ENCODE data around the gene CDHR2. TPM values are rescaled to one million over a fixed set of nuclear protein-coding genes. Genes with fewer than 3 reads are reported as not detected.

The CDHR2 gene
- total RNA-seq, 4 donors from 2014 or later, result 0.07 to 0.27 (median 0.20) TPM; not detected in 1

- peak overlapping the region in 3 of 4 donors; percentile 90 to 94 (median 93) for H3K27ac ChIP-seq
- DNase-seq, result no peak
Measured at GRCh38 chr5:176540956-176541337, 8.2 kb upstream of the CDHR2 start.

GRCh38 chr5:176541338-176542134 lies 7.6 kb upstream of the CDHR2 start:
- Histone ChIP-seq H3K27ac (peak overlapping the region; percentile 73 to 94 (median 92)), H3K27me3 (no peaks in the 10 kb centered on the region), H3K4me3 (peak overlapping the region in 1 of 4 donors; percentile 97), H3K36me3 (no peaks in the 10 kb centered on the region), H3K9me3 (no peaks in the 10 kb centered on the region), H3K4me1 (peaks cover 25 to 33% of the 10 kb centered on the region in 2 donors)
- in situ Hi-C loops (cut with MboI; ENCODE audit: low sequenced_read_pairs in 4 of 4) (loop anchor here in 2 of 4 donors (25.0 kb wide), 3 partner anchors 104 to 471 kb away; partner anchors contain the start of genes CLTB (in 1 of the 2), FAF2 (in 1 of the 2), UIMC1 (in 1 of the 2) and ZNF346 (in 1 of the 2)), intact Hi-C loops (cut with DNase I; ENCODE audit: low total_unique reads) (no loop called here)
- no peak for ATAC-seq
- TF ChIP-seq POLR2A (IDR thresholded peaks at IDR 0.05) (no peak), CTCF (IDR thresholded peaks at IDR 0.05 in 4 of 5, conservative IDR thresholded peaks at IDR 0.05 in 1 of 5) (no peak)
- no peak for DNase-seq

More at GRCh38 chr5:176540956-176541337, 8.2 kb upstream of the CDHR2 start:
- H3K4me1 ChIP-seq, result peaks cover 25 to 36% of the 10 kb centered on the region in 2 donors
- H3K27me3 ChIP-seq, result no peaks in the 10 kb centered on the region
- in situ Hi-C loops (cut with MboI; ENCODE audit: low sequenced_read_pairs in 4 of 4) (loop anchor here in 2 of 4 donors (25.0 kb wide), 3 partner anchors 104 to 471 kb away; partner anchors contain the start of genes CLTB (in 1 of the 2), FAF2 (in 1 of the 2), UIMC1 (in 1 of the 2) and ZNF346 (in 1 of the 2)), intact Hi-C loops (cut with DNase I; ENCODE audit: low total_unique reads) (no loop called here)
- TF ChIP-seq POLR2A (IDR thresholded peaks at IDR 0.05), result no peak
- no peak for TF ChIP-seq CTCF (IDR thresholded peaks at IDR 0.05 in 4 of 5, conservative IDR thresholded peaks at IDR 0.05 in 1 of 5)
- no peaks in the 10 kb centered on the region for H3K36me3 ChIP-seq
- no peak overlapping the region for H3K4me3 ChIP-seq
- H3K9me3 ChIP-seq, result no peaks in the 10 kb centered on the region
- ATAC-seq, result no peak

- DNase-seq (no peak), ATAC-seq (no peak)
- in situ Hi-C loops (cut with MboI; ENCODE audit: low sequenced_read_pairs in 4 of 4) (loop anchor here in 2 of 4 donors (25.0 kb wide), 3 partner anchors 105 to 470 kb away; partner anchors contain the start of genes CLTB (in 1 of the 2), FAF2 (in 1 of the 2), UIMC1 (in 1 of the 2) and ZNF346 (in 1 of the 2)), intact Hi-C loops (cut with DNase I; ENCODE audit: low total_unique reads) (no loop called here)
- Histone ChIP-seq H3K4me3 (peak overlapping the region; percentile 57 to 97 (median 80)), H3K27me3 (no peaks in the 10 kb centered on the region), H3K4me1 (peaks cover 25 to 33% of the 10 kb centered on the region in 2 donors), H3K27ac (peak overlapping the region; percentile 73 to 94 (median 92)), H3K36me3 (no peaks in the 10 kb centered on the region), H3K9me3 (no peaks in the 10 kb centered on the region)
- no peak for TF ChIP-seq POLR2A (IDR thresholded peaks at IDR 0.05)
- no peak for TF ChIP-seq CTCF (IDR thresholded peaks at IDR 0.05 in 4 of 5, conservative IDR thresholded peaks at IDR 0.05 in 1 of 5)
Measured at GRCh38 chr5:176542135-176542595, 7.0 kb upstream of the CDHR2 start.

- no peak for DNase-seq
- Histone ChIP-seq H3K27ac (peak overlapping the region; percentile 91 to 99 (median 94)), H3K4me3 (peak overlapping the region; percentile 69 to 97 (median 80)), H3K4me1 (peaks cover 25 to 33% of the 10 kb centered on the region in 2 donors), H3K27me3 (no peaks in the 10 kb centered on the region), H3K9me3 (no peaks in the 10 kb centered on the region), H3K36me3 (no peaks in the 10 kb centered on the region)
- ATAC-seq, result peak; percentile 53 to 60
- in situ Hi-C loops (cut with MboI; ENCODE audit: low sequenced_read_pairs in 4 of 4), result loop anchor here in 2 of 4 donors (25.0 kb wide), 3 partner anchors 106 to 469 kb away; partner anchors contain the start of genes CLTB (in 1 of the 2), FAF2 (in 1 of the 2), UIMC1 (in 1 of the 2) and ZNF346 (in 1 of the 2)
- TF ChIP-seq CTCF (IDR thresholded peaks at IDR 0.05 in 4 of 5, conservative IDR thresholded peaks at IDR 0.05 in 1 of 5) (peak in 2 of 5 experiments; percentile 16 to 35), POLR2A (IDR thresholded peaks at IDR 0.05) (no peak)
- intact Hi-C loops (cut with DNase I; ENCODE audit: low total_unique reads), result loop anchor here (1.0 kb wide), 2 partner anchors 95 to 104 kb away; partner anchors contain the start of genes FAF2 and TSPAN17
Measured at GRCh38 chr5:176542596-176543427, 6.3 kb upstream of the CDHR2 start.

All from gastrocnemius medialis (tissue), 4 donors.